Measurements from ENCODE around the gene SLC16A10. TPM values are rescaled to one million over a fixed set of nuclear protein-coding genes. Genes with fewer than 3 reads are reported as not detected.

The SLC16A10 gene
- total and polyA plus RNA-seq, 2 of the 13 experiments (the other 11 are each of a cell fraction or from before 2014, with no cell fraction given) = 8.2 to 20.1 TPM

DNA sequence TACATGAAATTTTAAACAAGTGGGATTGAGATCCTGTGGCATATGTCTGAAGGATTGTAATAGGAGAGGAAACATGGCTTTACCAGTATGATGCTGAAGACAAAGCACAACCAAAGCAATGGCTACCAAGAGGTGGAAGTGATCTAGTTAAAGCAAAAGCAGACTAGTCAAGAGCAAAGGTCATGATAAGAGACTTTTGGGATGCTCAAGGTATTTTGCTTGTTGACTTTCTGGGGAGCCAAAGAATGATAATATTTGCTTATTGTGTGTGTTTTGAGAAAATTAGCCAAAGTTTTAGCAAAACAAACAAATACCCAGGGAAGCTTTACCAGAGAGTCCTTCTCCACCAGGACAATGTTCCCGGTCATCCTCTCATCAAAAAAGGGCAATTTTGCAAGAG lies 20.3 kb downstream of the SLC16A10 start (continued):
- TF ChIP-seq, protein P1, sequence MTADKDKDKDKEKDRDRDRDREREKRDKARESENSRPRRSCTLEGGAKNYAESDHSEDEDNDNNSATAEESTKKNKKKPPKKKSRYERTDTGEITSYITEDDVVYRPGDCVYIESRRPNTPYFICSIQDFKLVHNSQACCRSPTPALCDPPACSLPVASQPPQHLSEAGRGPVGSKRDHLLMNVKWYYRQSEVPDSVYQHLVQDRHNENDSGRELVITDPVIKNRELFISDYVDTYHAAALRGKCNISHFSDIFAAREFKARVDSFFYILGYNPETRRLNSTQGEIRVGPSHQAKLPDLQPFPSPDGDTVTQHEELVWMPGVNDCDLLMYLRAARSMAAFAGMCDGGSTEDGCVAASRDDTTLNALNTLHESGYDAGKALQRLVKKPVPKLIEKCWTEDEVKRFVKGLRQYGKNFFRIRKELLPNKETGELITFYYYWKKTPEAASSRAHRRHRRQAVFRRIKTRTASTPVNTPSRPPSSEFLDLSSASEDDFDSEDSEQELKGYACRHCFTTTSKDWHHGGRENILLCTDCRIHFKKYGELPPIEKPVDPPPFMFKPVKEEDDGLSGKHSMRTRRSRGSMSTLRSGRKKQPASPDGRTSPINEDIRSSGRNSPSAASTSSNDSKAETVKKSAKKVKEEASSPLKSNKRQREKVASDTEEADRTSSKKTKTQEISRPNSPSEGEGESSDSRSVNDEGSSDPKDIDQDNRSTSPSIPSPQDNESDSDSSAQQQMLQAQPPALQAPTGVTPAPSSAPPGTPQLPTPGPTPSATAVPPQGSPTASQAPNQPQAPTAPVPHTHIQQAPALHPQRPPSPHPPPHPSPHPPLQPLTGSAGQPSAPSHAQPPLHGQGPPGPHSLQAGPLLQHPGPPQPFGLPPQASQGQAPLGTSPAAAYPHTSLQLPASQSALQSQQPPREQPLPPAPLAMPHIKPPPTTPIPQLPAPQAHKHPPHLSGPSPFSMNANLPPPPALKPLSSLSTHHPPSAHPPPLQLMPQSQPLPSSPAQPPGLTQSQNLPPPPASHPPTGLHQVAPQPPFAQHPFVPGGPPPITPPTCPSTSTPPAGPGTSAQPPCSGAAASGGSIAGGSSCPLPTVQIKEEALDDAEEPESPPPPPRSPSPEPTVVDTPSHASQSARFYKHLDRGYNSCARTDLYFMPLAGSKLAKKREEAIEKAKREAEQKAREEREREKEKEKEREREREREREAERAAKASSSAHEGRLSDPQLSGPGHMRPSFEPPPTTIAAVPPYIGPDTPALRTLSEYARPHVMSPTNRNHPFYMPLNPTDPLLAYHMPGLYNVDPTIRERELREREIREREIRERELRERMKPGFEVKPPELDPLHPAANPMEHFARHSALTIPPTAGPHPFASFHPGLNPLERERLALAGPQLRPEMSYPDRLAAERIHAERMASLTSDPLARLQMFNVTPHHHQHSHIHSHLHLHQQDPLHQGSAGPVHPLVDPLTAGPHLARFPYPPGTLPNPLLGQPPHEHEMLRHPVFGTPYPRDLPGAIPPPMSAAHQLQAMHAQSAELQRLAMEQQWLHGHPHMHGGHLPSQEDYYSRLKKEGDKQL (CRISPR knock-in tag; IDR thresholded peaks at IDR 0.05; ENCODE audit: low read depth) = 0 out of 2 replicates have a peak, but pooled peaks have one; percentile 58
- TF ChIP-seq, protein P2, sequence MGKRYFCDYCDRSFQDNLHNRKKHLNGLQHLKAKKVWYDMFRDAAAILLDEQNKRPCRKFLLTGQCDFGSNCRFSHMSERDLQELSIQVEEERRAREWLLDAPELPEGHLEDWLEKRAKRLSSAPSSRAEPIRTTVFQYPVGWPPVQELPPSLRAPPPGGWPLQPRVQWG (CRISPR knock-in tag; IDR thresholded peaks at IDR 0.05; ENCODE audit: borderline replicate concordance, low read depth) = no peak
- peak; percentile 15; the same call in 1 of the 2 replicates for TF ChIP-seq ZFP1 (CRISPR knock-in tag; IDR thresholded peaks at IDR 0.05)
- TF ChIP-seq, protein P3, sequence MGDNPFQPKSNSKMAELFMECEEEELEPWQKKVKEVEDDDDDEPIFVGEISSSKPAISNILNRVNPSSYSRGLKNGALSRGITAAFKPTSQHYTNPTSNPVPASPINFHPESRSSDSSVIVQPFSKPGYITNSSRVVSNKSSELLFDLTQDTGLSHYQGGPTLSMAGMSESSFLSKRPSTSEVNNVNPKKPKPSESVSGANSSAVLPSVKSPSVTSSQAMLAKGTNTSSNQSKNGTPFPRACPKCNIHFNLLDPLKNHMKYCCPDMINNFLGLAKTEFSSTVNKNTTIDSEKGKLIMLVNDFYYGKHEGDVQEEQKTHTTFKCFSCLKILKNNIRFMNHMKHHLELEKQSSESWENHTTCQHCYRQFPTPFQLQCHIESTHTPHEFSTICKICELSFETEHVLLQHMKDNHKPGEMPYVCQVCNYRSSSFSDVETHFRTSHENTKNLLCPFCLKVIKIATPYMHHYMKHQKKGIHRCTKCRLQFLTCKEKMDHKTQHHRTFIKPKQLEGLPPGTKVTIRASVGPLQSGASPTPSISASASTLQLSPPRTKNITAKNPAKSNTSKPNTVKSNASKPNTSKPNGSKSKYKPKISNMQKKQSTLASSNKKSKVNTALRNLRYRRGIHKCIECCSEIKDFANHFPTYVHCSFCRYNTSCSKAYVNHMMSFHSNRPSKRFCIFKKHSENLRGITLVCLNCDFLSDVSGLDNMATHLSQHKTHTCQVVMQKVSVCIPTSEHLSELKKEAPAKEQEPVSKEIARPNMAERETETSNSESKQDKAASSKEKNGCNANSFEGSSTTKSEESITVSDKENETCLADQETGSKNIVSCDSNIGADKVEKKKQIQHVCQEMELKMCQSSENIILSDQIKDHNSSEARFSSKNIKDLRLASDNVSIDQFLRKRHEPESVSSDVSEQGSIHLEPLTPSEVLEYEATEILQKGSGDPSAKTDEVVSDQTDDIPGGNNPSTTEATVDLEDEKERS (CRISPR knock-in tag; IDR thresholded peaks at IDR 0.05) = peak; percentile 94
- no peak for TF ChIP-seq ZBTB7A (CRISPR knock-in tag; IDR thresholded peaks at IDR 0.05)
- no peak for TF ChIP-seq ZBTB42 (CRISPR knock-in tag; IDR thresholded peaks at IDR 0.05)
- TF ChIP-seq, protein P4, sequence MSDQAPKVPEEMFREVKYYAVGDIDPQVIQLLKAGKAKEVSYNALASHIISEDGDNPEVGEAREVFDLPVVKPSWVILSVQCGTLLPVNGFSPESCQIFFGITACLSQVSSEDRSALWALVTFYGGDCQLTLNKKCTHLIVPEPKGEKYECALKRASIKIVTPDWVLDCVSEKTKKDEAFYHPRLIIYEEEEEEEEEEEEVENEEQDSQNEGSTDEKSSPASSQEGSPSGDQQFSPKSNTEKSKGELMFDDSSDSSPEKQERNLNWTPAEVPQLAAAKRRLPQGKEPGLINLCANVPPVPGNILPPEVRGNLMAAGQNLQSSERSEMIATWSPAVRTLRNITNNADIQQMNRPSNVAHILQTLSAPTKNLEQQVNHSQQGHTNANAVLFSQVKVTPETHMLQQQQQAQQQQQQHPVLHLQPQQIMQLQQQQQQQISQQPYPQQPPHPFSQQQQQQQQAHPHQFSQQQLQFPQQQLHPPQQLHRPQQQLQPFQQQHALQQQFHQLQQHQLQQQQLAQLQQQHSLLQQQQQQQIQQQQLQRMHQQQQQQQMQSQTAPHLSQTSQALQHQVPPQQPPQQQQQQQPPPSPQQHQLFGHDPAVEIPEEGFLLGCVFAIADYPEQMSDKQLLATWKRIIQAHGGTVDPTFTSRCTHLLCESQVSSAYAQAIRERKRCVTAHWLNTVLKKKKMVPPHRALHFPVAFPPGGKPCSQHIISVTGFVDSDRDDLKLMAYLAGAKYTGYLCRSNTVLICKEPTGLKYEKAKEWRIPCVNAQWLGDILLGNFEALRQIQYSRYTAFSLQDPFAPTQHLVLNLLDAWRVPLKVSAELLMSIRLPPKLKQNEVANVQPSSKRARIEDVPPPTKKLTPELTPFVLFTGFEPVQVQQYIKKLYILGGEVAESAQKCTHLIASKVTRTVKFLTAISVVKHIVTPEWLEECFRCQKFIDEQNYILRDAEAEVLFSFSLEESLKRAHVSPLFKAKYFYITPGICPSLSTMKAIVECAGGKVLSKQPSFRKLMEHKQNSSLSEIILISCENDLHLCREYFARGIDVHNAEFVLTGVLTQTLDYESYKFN (CRISPR knock-in tag; conservative IDR thresholded peaks at IDR 0.05) = peak; percentile 76
- TF ChIP-seq RFXANK (CRISPR knock-in tag; IDR thresholded peaks at IDR 0.05) = no peak
- TF ChIP-seq ZFP36L1 (CRISPR knock-in tag; IDR thresholded peaks at IDR 0.05) = no peak
- TF ChIP-seq ZNF768 (CRISPR knock-in tag; IDR thresholded peaks at IDR 0.05) = no peak
- no peak for TF ChIP-seq POLR2A (IDR thresholded peaks at IDR 0.05; ENCODE audit: insufficient read depth in 1 of 2, low read depth in 2 of 2, low read length in 2 of 2)
- no peak for TF ChIP-seq NFE2L1 (CRISPR knock-in tag; IDR thresholded peaks at IDR 0.05; ENCODE audit: borderline replicate concordance)
- TF ChIP-seq ZNF337 (CRISPR knock-in tag; IDR thresholded peaks at IDR 0.05; ENCODE audit: borderline replicate concordance, low read depth) = no peak
- no peak for TF ChIP-seq ZNF761 (CRISPR knock-in tag; conservative IDR thresholded peaks at IDR 0.05)
- TF ChIP-seq, protein P5, sequence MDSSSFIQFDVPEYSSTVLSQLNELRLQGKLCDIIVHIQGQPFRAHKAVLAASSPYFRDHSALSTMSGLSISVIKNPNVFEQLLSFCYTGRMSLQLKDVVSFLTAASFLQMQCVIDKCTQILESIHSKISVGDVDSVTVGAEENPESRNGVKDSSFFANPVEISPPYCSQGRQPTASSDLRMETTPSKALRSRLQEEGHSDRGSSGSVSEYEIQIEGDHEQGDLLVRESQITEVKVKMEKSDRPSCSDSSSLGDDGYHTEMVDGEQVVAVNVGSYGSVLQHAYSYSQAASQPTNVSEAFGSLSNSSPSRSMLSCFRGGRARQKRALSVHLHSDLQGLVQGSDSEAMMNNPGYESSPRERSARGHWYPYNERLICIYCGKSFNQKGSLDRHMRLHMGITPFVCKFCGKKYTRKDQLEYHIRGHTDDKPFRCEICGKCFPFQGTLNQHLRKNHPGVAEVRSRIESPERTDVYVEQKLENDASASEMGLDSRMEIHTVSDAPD (CRISPR knock-in tag; IDR thresholded peaks at IDR 0.05) = peak; percentile 71; the same call in 1 of the 2 replicates
- peak; percentile 60; the same call in 1 of the 2 replicates for TF ChIP-seq TBX3 (IDR thresholded peaks at IDR 0.05; ENCODE audit: borderline replicate concordance)
